HG02763 (cell line): ENCODE data around the gene NLRP7.

ENCODE experiments used
- ATAC-seq: cut with Tn5 transposase; IDR thresholded peaks from one replicate; pipeline ENCODE4 v1.9.1; 2021; ENCODE audit warnings: mild to moderate bottlenecking, moderate library complexity; ENCODE audit not compliant: unreplicated experiment

Gene NLRP7

GRCh38 chr19:54875506-54875905 is 71.8 kb downstream of the NLRP7 start:
- no peak for ATAC-seq

- no peak for ATAC-seq
Observed at GRCh38 chr19:54873990-54874389, 73.3 kb downstream of the NLRP7 start, which contains the start of gene FCAR. TSS of gene FCAR (plus strand) at chr19:54874235. CDS start at chr19:54874290, 55 bp downstream.
